SU-DHL-6 (cell line): Measurements from ENCODE around the gene HMX1.

Experiments
- EZH2phosphoT487 ChIP-seq: fragments of 200-600 bp; sonication (generic), shearing (Covaris generic); conservative IDR thresholded peaks from 2 replicates; pipeline ENCODE4 v1.6.1; 2018; ENCODE audit warnings: mild to moderate bottlenecking, antibody characterized with exemption, low read length, moderate library complexity, mixed read lengths
- TF ChIP-seq, protein P1 (sequence below): fragments of 200-600 bp; sonication (generic); IDR thresholded peaks from one replicate; pipeline ENCODE4 v1.5.1; 2017; ENCODE audit warnings: antibody characterized with exemption, mild to moderate bottlenecking, low read length, moderate library complexity; ENCODE audit not compliant: insufficient read depth, poor library complexity, severe bottlenecking

DNA sequence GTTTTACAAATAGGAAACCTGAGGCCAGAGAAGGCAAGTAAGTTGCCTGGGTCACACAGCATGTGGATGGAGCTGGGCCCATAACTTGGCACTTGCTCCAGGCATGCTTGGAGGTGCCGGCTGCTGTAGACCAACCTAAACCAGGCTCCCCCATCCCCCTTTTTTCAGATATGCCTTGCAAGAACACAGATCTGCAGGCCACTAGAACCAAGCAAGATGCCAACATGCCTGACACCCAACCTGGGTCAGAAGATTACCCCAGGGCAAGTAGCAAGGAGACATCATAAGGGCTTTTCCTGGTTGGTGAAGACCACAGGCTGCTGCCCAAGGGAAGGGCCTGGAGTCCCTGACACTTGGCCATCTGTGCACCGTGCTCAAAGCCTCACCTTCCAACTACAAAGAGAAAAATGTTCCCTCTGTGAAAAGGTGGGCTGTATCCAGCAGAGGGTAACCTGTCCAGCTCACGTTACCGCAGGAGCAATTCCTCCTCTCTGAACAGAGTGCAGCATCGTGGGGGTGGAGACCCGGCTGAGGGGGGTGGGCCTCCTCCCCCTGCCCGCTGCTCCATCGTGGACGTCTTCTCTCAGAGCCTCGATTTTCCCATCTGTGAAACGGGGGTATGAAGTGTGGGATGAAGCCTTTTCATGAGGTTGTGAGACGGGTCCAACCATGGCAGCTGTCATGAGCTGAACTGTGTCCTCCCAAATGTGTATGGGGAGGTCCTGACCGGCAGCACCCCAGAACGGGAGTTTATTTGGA is 23.0 kb downstream of the HMX1 start:
- TF ChIP-seq, protein P1, sequence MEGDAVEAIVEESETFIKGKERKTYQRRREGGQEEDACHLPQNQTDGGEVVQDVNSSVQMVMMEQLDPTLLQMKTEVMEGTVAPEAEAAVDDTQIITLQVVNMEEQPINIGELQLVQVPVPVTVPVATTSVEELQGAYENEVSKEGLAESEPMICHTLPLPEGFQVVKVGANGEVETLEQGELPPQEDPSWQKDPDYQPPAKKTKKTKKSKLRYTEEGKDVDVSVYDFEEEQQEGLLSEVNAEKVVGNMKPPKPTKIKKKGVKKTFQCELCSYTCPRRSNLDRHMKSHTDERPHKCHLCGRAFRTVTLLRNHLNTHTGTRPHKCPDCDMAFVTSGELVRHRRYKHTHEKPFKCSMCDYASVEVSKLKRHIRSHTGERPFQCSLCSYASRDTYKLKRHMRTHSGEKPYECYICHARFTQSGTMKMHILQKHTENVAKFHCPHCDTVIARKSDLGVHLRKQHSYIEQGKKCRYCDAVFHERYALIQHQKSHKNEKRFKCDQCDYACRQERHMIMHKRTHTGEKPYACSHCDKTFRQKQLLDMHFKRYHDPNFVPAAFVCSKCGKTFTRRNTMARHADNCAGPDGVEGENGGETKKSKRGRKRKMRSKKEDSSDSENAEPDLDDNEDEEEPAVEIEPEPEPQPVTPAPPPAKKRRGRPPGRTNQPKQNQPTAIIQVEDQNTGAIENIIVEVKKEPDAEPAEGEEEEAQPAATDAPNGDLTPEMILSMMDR, result no peak
- TF ChIP-seq EZH2phosphoT487, result no peak
